ENCODE measurements around the gene FBXO31.

Gene FBXO31

GRCh38 chr16:87369796-87370719 is 13.5 kb downstream of the FBXO31 start:
- Histone ChIP-seq H3K27me3 (ENCODE audit: low read depth, low read length) (no peaks in the 10 kb centered on the region), H3K27ac (ENCODE audit: low read length) (no peak overlapping the region), H3K9ac (ENCODE audit: low read length) (no peak overlapping the region), H3K4me1 (ENCODE audit: low read length) (peaks cover 16% of the 10 kb centered on the region), H4K20me1 (ENCODE audit: insufficient read depth, low read length) (peaks cover 74% of the 10 kb centered on the region), H2AFZ (ENCODE audit: low read depth, low read length) (no peak overlapping the region), H3K79me2 (ENCODE audit: low read length) (peaks cover 70% of the 10 kb centered on the region), H3K36me3 (replicated peaks; ENCODE audit: low read depth, low read length) (peaks cover 7% of the 10 kb centered on the region), H3K9me3 (ENCODE audit: insufficient read depth, low read length) (no peaks in the 10 kb centered on the region), H3K4me2 (ENCODE audit: low read length) (no peak overlapping the region), H3K4me3 (ENCODE audit: low read length) (no peak overlapping the region)
- TF ChIP-seq CTCF (IDR thresholded peaks at IDR 0.05; ENCODE audit: low read depth, low read length) (no peak), EZH2phosphoT487 (IDR thresholded peaks at IDR 0.05; ENCODE audit: low read depth) (no peak)

- H3K9me3 ChIP-seq (ENCODE audit: insufficient read depth, low read length): no peaks in the 10 kb centered on the region
- peaks cover 7% of the 10 kb centered on the region for H3K36me3 ChIP-seq (replicated peaks; ENCODE audit: low read depth, low read length)
- H3K9ac ChIP-seq (ENCODE audit: low read length): no peak overlapping the region
- H3K4me1 ChIP-seq (ENCODE audit: low read length): peaks cover 16% of the 10 kb centered on the region
- H3K27me3 ChIP-seq (ENCODE audit: low read depth, low read length): no peaks in the 10 kb centered on the region
- TF ChIP-seq CTCF (IDR thresholded peaks at IDR 0.05; ENCODE audit: low read depth, low read length) (no peak), EZH2phosphoT487 (IDR thresholded peaks at IDR 0.05; ENCODE audit: low read depth) (no peak)
- H4K20me1 ChIP-seq (ENCODE audit: insufficient read depth, low read length): peaks cover 72% of the 10 kb centered on the region
- 0 out of 2 replicates have a peak overlapping the region, but pooled peaks have one; percentile 41 for H3K4me2 ChIP-seq (ENCODE audit: low read length)
- H3K27ac ChIP-seq (ENCODE audit: low read length): no peak overlapping the region
- H3K79me2 ChIP-seq (ENCODE audit: low read length): peaks cover 65% of the 10 kb centered on the region
- no peak overlapping the region for H2AFZ ChIP-seq (ENCODE audit: low read depth, low read length)
- no peak overlapping the region for H3K4me3 ChIP-seq (ENCODE audit: low read length)
Measured at GRCh38 chr16:87369117-87369765, 14.3 kb downstream of the FBXO31 start.

GRCh38 chr16:87368029-87368770 is 15.4 kb downstream of the FBXO31 start:
- Histone ChIP-seq H3K4me3 (ENCODE audit: low read length) (no peak overlapping the region), H3K4me1 (ENCODE audit: low read length) (peaks cover 16% of the 10 kb centered on the region), H3K9ac (ENCODE audit: low read length) (no peak overlapping the region), H3K79me2 (ENCODE audit: low read length) (peaks cover 56% of the 10 kb centered on the region), H4K20me1 (ENCODE audit: insufficient read depth, low read length) (peaks cover 80% of the 10 kb centered on the region), H3K27ac (ENCODE audit: low read length) (no peak overlapping the region), H3K4me2 (ENCODE audit: low read length) (peak overlapping the region; percentile 41), H3K9me3 (ENCODE audit: insufficient read depth, low read length) (no peaks in the 10 kb centered on the region), H3K27me3 (ENCODE audit: low read depth, low read length) (no peaks in the 10 kb centered on the region), H2AFZ (ENCODE audit: low read depth, low read length) (no peak overlapping the region), H3K36me3 (replicated peaks; ENCODE audit: low read depth, low read length) (peaks cover 7% of the 10 kb centered on the region)
- TF ChIP-seq EZH2phosphoT487 (IDR thresholded peaks at IDR 0.05; ENCODE audit: low read depth) (no peak), CTCF (IDR thresholded peaks at IDR 0.05; ENCODE audit: low read depth, low read length) (no peak)
